Naive thymus-derived CD4-positive, alpha-beta T cell (primary cell): ENCODE results near the gene NOA1. TPM values are rescaled to one million over a fixed set of nuclear protein-coding genes. Genes with fewer than 3 reads are reported as not detected.
A peak's percentile ranks its signal among the peaks of the same experiment; 100 is the strongest.
"Not testable (repeated sequence)": the region's sequence is repeated elsewhere in the genome, so short reads cannot be mapped to it uniquely, and the experiment has no call there.

Experiments used
- ATAC-seq: fragments of 150-1000 bp; cut with Tn5 transposase; 2 replicates; pipeline ENCODE4 v1.10.0; 2021; ENCODE audit warnings: mild to moderate bottlenecking, moderate library complexity
- CTCF ChIA-PET: fragments of 350-600 bp; sonication (Branson Sonifier 250); formaldehyde crosslinking; loops from one replicate; lab custom pipeline; 2021; ENCODE audit warnings: antibody characterized with exemption; lab: Charles Lee
- POLR2A ChIA-PET: fragments of 350-600 bp; sonication (Branson Sonifier 250); formaldehyde crosslinking; loops from one replicate; lab custom pipeline; 2021; ENCODE audit warnings: antibody characterized with exemption, inconsistent platforms; lab: Charles Lee
- DNase-seq, 9 donors: peaks; one replicate each; pipeline versions ENCODE4 v3.0.0 to v3.0.0-alpha.2; 2020 to 2022; ENCODE audit warnings: mixed read lengths in 1 of 9
- H3K27ac ChIP-seq: one replicate; pipeline ENCODE4 v1.7.0; 2013; ENCODE audit warnings: mild to moderate bottlenecking, low read depth, low read length, moderate library complexity
- H3K27me3 ChIP-seq, 2 donors: one replicate each; pipeline ENCODE4 v1.7.0; 2013; ENCODE audit warnings: low read length in 2 of 2, mild to moderate bottlenecking in 2 of 2, moderate library complexity in 2 of 2; ENCODE audit not compliant: control insufficient read depth in 2 of 2, insufficient read depth in 2 of 2
- H3K36me3 ChIP-seq, 3 experiments: 1 replicate in 2 of 3; 2 replicates in 1 of 3; pipeline ENCODE4 v1.7.0; 2013; ENCODE audit warnings: low read length in 3 of 3, mild to moderate bottlenecking in 3 of 3, moderate library complexity in 1 of 3; ENCODE audit not compliant: insufficient read depth in 3 of 3, control insufficient read depth in 2 of 3
- H3K4me1 ChIP-seq, 2 donors: one replicate each; pipeline ENCODE4 v1.7.0; 2013; ENCODE audit warnings: low read length in 2 of 2, mild to moderate bottlenecking in 2 of 2, moderate library complexity in 1 of 2; ENCODE audit not compliant: control insufficient read depth in 2 of 2, insufficient read depth in 2 of 2
- H3K4me3 ChIP-seq: 2 replicates; pipeline ENCODE4 v1.7.0; 2013; ENCODE audit warnings: mild to moderate bottlenecking, low read length
- H3K9me3 ChIP-seq, 3 experiments: 1 replicate in 2 of 3; 2 replicates in 1 of 3; pipeline ENCODE4 v1.7.0; 2013; ENCODE audit warnings: low read length in 3 of 3; ENCODE audit not compliant: control insufficient read depth in 2 of 3
- H3K27ac Mint-ChIP-seq, 9 donors: one replicate each; pipeline ENCODE4 v1.8.0; 2020 to 2022; ENCODE audit warnings: mixed read lengths in 9 of 9, mild to moderate bottlenecking in 8 of 9, moderate library complexity in 5 of 9, inconsistent platforms in 2 of 9
- H3K27me3 Mint-ChIP-seq, 5 donors: one replicate each; pipeline ENCODE4 v1.8.0; 2021 to 2022; ENCODE audit warnings: mixed read lengths in 5 of 5, mild to moderate bottlenecking in 1 of 5
- H3K36me3 Mint-ChIP-seq, 5 donors: one replicate each; pipeline ENCODE4 v1.8.0; 2020 to 2022; ENCODE audit warnings: mixed read lengths in 5 of 5, mild to moderate bottlenecking in 3 of 5, inconsistent platforms in 1 of 5
- H3K4me1 Mint-ChIP-seq, 7 donors: one replicate each; pipeline ENCODE4 v1.8.0; 2020 to 2022; ENCODE audit warnings: mixed read lengths in 7 of 7, mild to moderate bottlenecking in 3 of 7, inconsistent platforms in 1 of 7
- H3K4me3 Mint-ChIP-seq, 10 donors: one replicate each; pipeline ENCODE4 v1.8.0; 2020 to 2022; ENCODE audit warnings: mild to moderate bottlenecking in 10 of 10, mixed read lengths in 10 of 10, moderate library complexity in 6 of 10, inconsistent platforms in 2 of 10
- H3K9me3 Mint-ChIP-seq, 11 donors: one replicate each; pipeline ENCODE4 v1.8.0; 2020 to 2022; ENCODE audit warnings: mixed read lengths in 11 of 11, mild to moderate bottlenecking in 4 of 11, inconsistent platforms in 1 of 11, moderate library complexity in 1 of 11
- intact Hi-C, 2 donors: fragments of 100-400 bp; cut with micrococcal nuclease; formaldehyde crosslinking; loops; one replicate each; pipeline ENCODE4 v1.15.1; 2023
- polyA plus RNA-seq, 2 donors: library from polyadenylated mRNA; unstranded; fragments of 300-500 nt; fragmentation: Illumina TruSeq; gene quantifications; one replicate each; pipeline ENCODE4 v1.2.3, GENCODE V29; 2021
- total RNA-seq, 6 experiments: library from RNA in 5 of 6; stranded (reverse) in 5 of 6; gene quantifications; 1 replicate in 5 of 6; 2 replicates in 1 of 6; pipeline ENCODE4 v1.2.3 and lab custom pipeline; 2021 to 2026

The NOA1 gene
- total and polyA plus RNA-seq, 7 experiments from 2014 or later = 13.6 to 30.0 (median 21.4) TPM

DNA sequence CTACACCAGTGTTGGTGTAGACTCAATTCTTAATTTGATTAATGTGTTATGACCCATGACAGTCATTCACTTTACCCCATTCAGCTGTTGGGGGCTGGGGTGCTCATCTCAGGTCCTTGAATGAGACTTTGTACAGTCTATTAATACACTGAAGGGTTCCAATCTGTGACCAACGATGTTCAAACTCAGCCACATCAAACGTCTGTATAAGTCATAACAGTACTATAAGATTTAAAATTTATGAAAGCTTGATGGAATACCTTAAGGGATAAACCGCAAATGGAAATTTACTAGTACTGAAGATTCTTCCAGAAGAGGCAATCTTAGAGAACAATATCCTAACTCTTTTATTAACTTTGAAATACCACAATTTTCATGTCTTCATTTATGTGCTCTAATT is 36.0 kb downstream of the NOA1 start:
- Mint-ChIP-seq H3K4me3 (no peak overlapping the region), H3K36me3 (peaks cover 3 to 24% (median 16%) of the 10 kb centered on the region in 5 donors), H3K27me3 (no peaks in the 10 kb centered on the region), H3K27ac (no peak overlapping the region), H3K4me1 (peaks cover 0 to 22% (median 0%) of the 10 kb centered on the region in 7 donors), H3K9me3 (peaks cover 0 to 3% (median 0%) of the 10 kb centered on the region in 11 donors)
- ATAC-seq = no peak
- intact Hi-C loops = no loop called here
- H3K27me3 ChIP-seq = no peaks in the 10 kb centered on the region
- no peak overlapping the region for H3K4me3 ChIP-seq
- H3K27ac ChIP-seq = no peak overlapping the region
- peaks cover 0 to 20% (median 0%) of the 10 kb centered on the region in 3 experiments for H3K36me3 ChIP-seq
- ChIA-PET CTCF (no interaction called here), POLR2A (interaction anchor here (0.8 to 1.0 kb wide), 2 partner anchors 34 to 36 kb away, joined by 3 read pairs; partner anchors contain the start of genes NOA1 and REST)
- no peaks in the 10 kb centered on the region for H3K4me1 ChIP-seq
- DNase-seq = no peak
- no peaks in the 10 kb centered on the region for H3K9me3 ChIP-seq

- intact Hi-C loops = no loop called here
- no peak for DNase-seq
- POLR2A ChIA-PET = interaction anchor here (0.8 to 1.0 kb wide), 2 partner anchors 34 to 37 kb away, joined by 3 read pairs; partner anchors contain the start of genes NOA1 and REST
- no peak overlapping the region for H3K27ac Mint-ChIP-seq
- no peaks in the 10 kb centered on the region for H3K27me3 ChIP-seq
- H3K27ac ChIP-seq = no peak overlapping the region
- no peak for ATAC-seq
- no peaks in the 10 kb centered on the region for H3K9me3 ChIP-seq
- H3K4me1 ChIP-seq = no peaks in the 10 kb centered on the region
- peaks cover 0 to 22% (median 0%) of the 10 kb centered on the region in 7 donors for H3K4me1 Mint-ChIP-seq
- no peak overlapping the region for H3K4me3 ChIP-seq
- no peak overlapping the region for H3K4me3 Mint-ChIP-seq
- CTCF ChIA-PET = no interaction called here
- no peaks in the 10 kb centered on the region for H3K27me3 Mint-ChIP-seq
- peaks cover 3 to 24% (median 16%) of the 10 kb centered on the region in 5 donors for H3K36me3 Mint-ChIP-seq
- peaks cover 0 to 23% (median 0%) of the 10 kb centered on the region in 3 experiments for H3K36me3 ChIP-seq
- H3K9me3 Mint-ChIP-seq = peaks cover 0 to 3% (median 0%) of the 10 kb centered on the region in 11 donors
These were observed 36.4 kb downstream of the NOA1 start for GRCh38 chr4:56940971-56941370.

DNA sequence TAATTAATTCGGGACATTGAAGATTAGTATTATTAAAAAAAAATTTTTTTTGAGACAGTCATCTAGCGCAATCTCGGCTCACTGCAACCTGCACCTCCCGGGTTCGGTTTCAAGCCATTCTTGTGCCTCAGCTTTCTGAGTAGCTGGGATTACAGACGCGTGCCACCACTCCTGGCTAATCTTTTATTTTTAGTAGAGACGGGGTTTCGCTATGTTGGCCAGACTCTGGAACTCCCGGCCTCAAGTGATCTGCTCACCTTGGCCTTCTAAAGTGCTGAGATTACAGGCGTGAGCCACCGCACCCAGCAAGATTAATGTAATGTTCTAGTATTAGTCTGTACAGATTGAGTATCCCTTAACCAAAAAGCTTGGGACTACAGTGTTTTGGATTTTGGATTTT is 37.0 kb downstream of the NOA1 start:
- POLR2A ChIA-PET = interaction anchor here (1.0 kb wide), 1 partner anchor 33 kb away, joined by 3 read pairs; the partner anchor contains the start of gene REST
- Histone ChIP-seq H3K4me1 (no peaks in the 10 kb centered on the region), H3K27me3 (no peaks in the 10 kb centered on the region), H3K36me3 (peaks cover 0 to 23% (median 0%) of the 10 kb centered on the region in 3 experiments), H3K4me3 (no peak overlapping the region), H3K27ac (no peak overlapping the region), H3K9me3 (no peaks in the 10 kb centered on the region)
- Mint-ChIP-seq H3K27me3 (no peaks in the 10 kb centered on the region), H3K27ac (no peak overlapping the region), H3K4me3 (no peak overlapping the region), H3K36me3 (peaks cover 3 to 24% (median 18%) of the 10 kb centered on the region in 5 donors), H3K9me3 (peaks cover 0 to 3% (median 0%) of the 10 kb centered on the region in 11 donors), H3K4me1 (peaks cover 0 to 22% (median 1%) of the 10 kb centered on the region in 7 donors)
- no peak for DNase-seq
- ATAC-seq = no peak
- CTCF ChIA-PET = no interaction called here
- intact Hi-C loops = no loop called here

GRCh38 chr4:56939826-56940225 is 37.6 kb downstream of the NOA1 start:
- H3K4me3 ChIP-seq, intact Hi-C loops, H3K9me3 Mint-ChIP-seq, ATAC-seq, H3K27me3 ChIP-seq, DNase-seq, H3K4me3 Mint-ChIP-seq, CTCF ChIA-PET, H3K27me3 Mint-ChIP-seq, H3K9me3 ChIP-seq, POLR2A ChIA-PET, H3K27ac Mint-ChIP-seq, H3K4me1 ChIP-seq, H3K27ac ChIP-seq: not testable (repeated sequence)
- peaks cover 0 to 22% (median 6%) of the 10 kb centered on the region in 7 donors for H3K4me1 Mint-ChIP-seq
- H3K36me3 ChIP-seq = peaks cover 0 to 23% (median 0%) of the 10 kb centered on the region in 3 experiments
- peaks cover 3 to 24% (median 18%) of the 10 kb centered on the region in 5 donors for H3K36me3 Mint-ChIP-seq

DNA sequence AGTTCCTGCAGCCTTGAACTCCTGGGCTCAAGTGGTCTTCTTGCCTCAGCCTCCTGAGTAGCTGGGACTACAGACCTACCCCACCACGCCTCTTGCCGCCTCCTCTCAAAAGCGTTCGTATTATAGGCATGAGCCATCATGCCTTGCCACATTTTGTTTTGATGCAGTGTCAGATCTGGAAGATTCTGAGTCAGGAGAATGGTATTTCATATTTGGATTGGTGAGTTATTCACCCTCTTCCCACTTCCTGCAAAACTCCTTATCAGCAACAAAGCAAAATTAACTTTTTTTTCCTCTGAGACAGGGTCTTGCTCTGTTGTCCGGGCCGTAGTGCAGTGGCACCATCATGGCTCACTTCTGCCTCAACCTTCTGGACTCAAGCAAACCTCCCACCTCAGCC is 40.1 kb downstream of the NOA1 start:
- no peaks in the 10 kb centered on the region for H3K27me3 Mint-ChIP-seq
- intact Hi-C loops = no loop called here
- no peak overlapping the region for H3K27ac ChIP-seq
- no peaks in the 10 kb centered on the region for H3K27me3 ChIP-seq
- no peak overlapping the region for H3K4me3 Mint-ChIP-seq
- no peak for DNase-seq
- H3K9me3 Mint-ChIP-seq = peaks cover 0 to 3% (median 0%) of the 10 kb centered on the region in 11 donors
- no peaks in the 10 kb centered on the region for H3K4me1 ChIP-seq
- ChIA-PET CTCF (no interaction called here), POLR2A (interaction anchor here (1.3 kb wide), 1 partner anchor 41 kb away, joined by 3 read pairs; the partner anchor contains the start of genes NOA1 and POLR2B)
- peaks cover 6 to 28% (median 19%) of the 10 kb centered on the region in 7 donors for H3K4me1 Mint-ChIP-seq
- peaks cover 3 to 32% (median 22%) of the 10 kb centered on the region in 5 donors for H3K36me3 Mint-ChIP-seq
- H3K4me3 ChIP-seq = no peak overlapping the region
- peaks cover 0 to 23% (median 0%) of the 10 kb centered on the region in 3 experiments for H3K36me3 ChIP-seq
- H3K9me3 ChIP-seq = no peaks in the 10 kb centered on the region
- H3K27ac Mint-ChIP-seq = peak overlapping the region in 6 of 9 donors; percentile 6 to 55 (median 34)
- no peak for ATAC-seq

DNA sequence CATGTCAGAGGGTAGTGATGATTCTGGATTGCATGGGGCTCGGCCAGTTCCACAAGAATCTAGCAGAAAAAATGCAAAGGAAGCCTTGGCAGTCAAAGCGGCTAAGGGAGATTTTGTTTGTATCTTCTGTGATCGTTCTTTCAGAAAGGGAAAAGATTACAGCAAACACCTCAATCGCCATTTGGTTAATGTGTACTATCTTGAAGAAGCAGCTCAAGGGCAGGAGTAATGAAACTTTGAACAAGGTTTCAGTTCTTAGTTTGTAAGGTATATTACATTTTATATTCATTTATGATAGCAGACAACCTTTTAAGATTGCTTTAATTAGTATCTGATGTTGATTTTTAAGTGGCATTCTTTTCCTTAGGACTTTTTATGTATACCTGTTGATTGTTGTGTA is 45.5 kb downstream of the NOA1 start:
- intact Hi-C loops = loop anchor here in 1 of 2 donors (2.0 kb wide), 1 partner anchor 23 kb away; no protein-coding TSS in a partner anchor
- no peaks in the 10 kb centered on the region for H3K27me3 ChIP-seq
- CTCF ChIA-PET = interaction anchor here (0.6 kb wide), 1 partner anchor 174 kb away, joined by 3 read pairs; no protein-coding TSS in a partner anchor
- Mint-ChIP-seq H3K27me3 (no peaks in the 10 kb centered on the region), H3K4me1 (peaks cover 20 to 56% (median 47%) of the 10 kb centered on the region in 7 donors), H3K27ac (peak overlapping the region in 5 of 9 donors; percentile 13 to 43 (median 36)), H3K9me3 (peaks cover 0 to 1% (median 0%) of the 10 kb centered on the region in 11 donors), H3K36me3 (peaks cover 10 to 46% (median 35%) of the 10 kb centered on the region in 5 donors), H3K4me3 (no peak overlapping the region)
- ATAC-seq (no peak), DNase-seq (no peak)
- H3K9me3 ChIP-seq = no peaks in the 10 kb centered on the region
- H3K4me3 ChIP-seq = no peak overlapping the region
- no peaks in the 10 kb centered on the region for H3K4me1 ChIP-seq
- H3K36me3 ChIP-seq = peaks cover 13 to 30% (median 15%) of the 10 kb centered on the region in 3 experiments
- POLR2A ChIA-PET = no interaction called here
- H3K27ac ChIP-seq = no peak overlapping the region
